B cell (primary cell): ENCODE results near the gene PTGER3. TPM values are rescaled to one million over a fixed set of nuclear protein-coding genes. Genes with fewer than 3 reads are reported as not detected.
A peak's percentile ranks its signal among the peaks of the same experiment; 100 is the strongest.

ENCODE experiments used
- ATAC-seq: fragments of 200-7000 bp; cut with Tn5 transposase; one replicate; pipeline ENCODE4 v1.10.0; 2021; ENCODE audit warnings: low read depth, mild to moderate bottlenecking, moderate number of reproducible peaks, moderate library complexity
- CTCF ChIA-PET: fragments of 350-600 bp; sonication (Branson Sonifier 250); formaldehyde crosslinking; loops from one replicate; lab custom pipeline; 2021; ENCODE audit warnings: antibody characterized with exemption, inconsistent platforms; lab: Charles Lee
- POLR2A ChIA-PET: fragments of 350-600 bp; sonication (Branson Sonifier 250); formaldehyde crosslinking; loops from one replicate; lab custom pipeline; 2021; ENCODE audit warnings: antibody characterized with exemption; lab: Charles Lee
- DNase-seq: peaks from one replicate; pipeline ENCODE4 v3.0.0; 2013
- H2AFZ ChIP-seq: 2 replicates; pipeline ENCODE4 v1.6.1; 2012; ENCODE audit warnings: mild to moderate bottlenecking, low read depth, low read length; ENCODE audit not compliant: insufficient read depth, poor library complexity, severe bottlenecking
- H3K27ac ChIP-seq, 2 donors: 1 replicate in 1 of 2; 2 replicates in 1 of 2; pipeline ENCODE4 v1.5.1; 2012 to 2013; ENCODE audit warnings: low read length in 2 of 2, mild to moderate bottlenecking in 2 of 2, moderate library complexity in 1 of 2
- H3K27me3 ChIP-seq, 4 experiments: fragments of 200-600 bp in 1 of 4; sonication (generic) in 1 of 4; replicated peaks in 1 of 4; 1 replicate in 2 of 4; 2 replicates in 2 of 4; pipeline versions ENCODE4 v1.6.1 to v1.7.0; 2013 to 2016; ENCODE audit warnings: low read length in 3 of 4, mild to moderate bottlenecking in 2 of 4, mixed read lengths in 1 of 4, moderate library complexity in 1 of 4; ENCODE audit not compliant: insufficient read depth in 4 of 4, control insufficient read depth in 3 of 4; ENCODE audit errors: control extremely low read depth in 1 of 4
- H3K36me3 ChIP-seq, 2 experiments: replicated peaks in 1 of 2; 1 replicate in 1 of 2; 2 replicates in 1 of 2; pipeline versions ENCODE4 v1.6.1 to v1.7.1; 2013; ENCODE audit warnings: low read length in 1 of 2; ENCODE audit not compliant: insufficient read depth in 2 of 2, control insufficient read depth in 1 of 2; ENCODE audit errors: control extremely low read depth in 1 of 2, extremely low read depth in 1 of 2
- H3K4me1 ChIP-seq, 2 donors: fragments of 200-600 bp in 1 of 2; sonication (generic) in 1 of 2; 1 replicate in 1 of 2; 2 replicates in 1 of 2; pipeline versions ENCODE4 v1.5.1 to v1.6.1; 2013 to 2017; ENCODE audit warnings: low read length in 2 of 2; ENCODE audit not compliant: control insufficient read depth in 2 of 2, insufficient read depth in 2 of 2
- H3K4me2 ChIP-seq: replicated peaks from 2 replicates; pipeline ENCODE3; 2012; ENCODE audit warnings: mild to moderate bottlenecking, low read depth, low read length; ENCODE audit not compliant: poor library complexity, severe bottlenecking
- H3K4me3 ChIP-seq, 5 experiments: fragments of 200-600 bp in 1 of 5; sonication (generic) in 1 of 5; 1 replicate in 3 of 5; 2 replicates in 2 of 5; pipeline versions ENCODE4 v1.5.1 to v1.7.0; 2011 to 2016; ENCODE audit warnings: low read length in 4 of 5, mild to moderate bottlenecking in 4 of 5, low read depth in 2 of 5, control low read depth in 1 of 5, moderate library complexity in 1 of 5; ENCODE audit not compliant: insufficient read depth in 1 of 5; ENCODE audit errors: control extremely low read depth in 1 of 5, extremely low read depth in 1 of 5
- H3K79me2 ChIP-seq: fragments of 200-600 bp; sonication (generic); one replicate; pipeline ENCODE4 v1.6.0; 2016; ENCODE audit warnings: low read length; ENCODE audit not compliant: control insufficient read depth, insufficient read depth
- H3K9ac ChIP-seq: fragments of 200-600 bp; sonication (generic); 2 replicates; pipeline ENCODE4 v1.6.1; 2017; ENCODE audit warnings: mild to moderate bottlenecking, low read length, moderate library complexity
- H3K9me3 ChIP-seq, 3 donors: one replicate each; pipeline versions ENCODE4 v1.6.1 to v1.7.1; 2013; ENCODE audit warnings: low read length in 2 of 3; ENCODE audit not compliant: control insufficient read depth in 2 of 3, insufficient read depth in 1 of 3; ENCODE audit errors: control extremely low read depth in 1 of 3
- H4K20me1 ChIP-seq: 2 replicates; pipeline ENCODE4 v1.6.0; 2012; ENCODE audit warnings: mild to moderate bottlenecking, low read length; ENCODE audit not compliant: insufficient read depth, control insufficient read depth, poor library complexity, severe bottlenecking
- H3K27ac Mint-ChIP-seq: one replicate; pipeline ENCODE4 v1.8.0; 2021; ENCODE audit warnings: mixed read lengths
- H3K27me3 Mint-ChIP-seq: one replicate; pipeline ENCODE4 v1.8.0; 2021; ENCODE audit warnings: mixed read lengths
- H3K4me1 Mint-ChIP-seq: one replicate; pipeline ENCODE4 v1.8.0; 2021; ENCODE audit warnings: mixed read lengths
- H3K4me3 Mint-ChIP-seq: one replicate; pipeline ENCODE4 v1.8.0; 2021; ENCODE audit warnings: mixed read lengths
- H3K9me3 Mint-ChIP-seq: one replicate; pipeline ENCODE4 v1.8.0; 2022; ENCODE audit warnings: mixed read lengths; ENCODE audit not compliant: insufficient read depth
- CTCF ChIP-seq: fragments of 200-600 bp; IDR thresholded peaks from one replicate; pipeline ENCODE4 v1.8.0; 2022; ENCODE audit warnings: antibody characterized with exemption, mild to moderate bottlenecking
- EZH2 ChIP-seq: IDR thresholded peaks from 2 replicates; pipeline ENCODE4 v1.6.1; 2012; ENCODE audit warnings: borderline replicate concordance, low read depth, mild to moderate bottlenecking, moderate library complexity, low read length; ENCODE audit not compliant: insufficient read depth, poor library complexity, severe bottlenecking
- WGBS: methylation state at CpG from one replicate; pipeline ENCODE4 v1.1.5; 2013; ENCODE audit warnings: missing lambda C conversion rate; ENCODE audit not compliant: insufficient coverage; 5-methylcytosine and 5-hydroxymethylcytosine counted together
- intact Hi-C: fragments of 100-400 bp; cut with micrococcal nuclease; formaldehyde crosslinking; loops from one replicate; pipeline ENCODE4 v1.10.0; 2022
- polyA plus RNA-seq: library from polyadenylated mRNA; depleted of rRNA; stranded (reverse); fragments of >200 nt; gene quantifications from 2 replicates; pipeline ENCODE4 v1.2.3, GENCODE V29; 2012
- total RNA-seq, 2 donors: library from RNA; stranded (reverse); fragments of 120-200 nt in 1 of 2; gene quantifications; 1 replicate in 1 of 2; 2 replicates in 1 of 2; pipeline versions ENCODE4 v1.2.3 to v1.2.4, GENCODE V29; 2013 to 2022

The PTGER3 gene
- total and polyA plus RNA-seq, 2 donors (not counting 1 experiment from before 2014, with no cell fraction given), result 0.27 TPM; not detected in 1

- intact Hi-C loops, result loop anchor here (5.0 kb wide), 1 partner anchor 33 kb away; the partner anchor contains the start of gene PTGER3
- ATAC-seq, result peak; percentile 3
These were observed 32.7 kb upstream of the PTGER3 start for GRCh38 chr1:71080230-71080738.

More at GRCh38 chr1:71080230-71080738, 32.7 kb upstream of the PTGER3 start:
- peak overlapping the region; percentile 86 for H2AFZ ChIP-seq
- ChIA-PET CTCF (interaction anchor here (1.2 to 1.8 kb wide), 5 partner anchors 14 to 875 kb away, joined by 3 to 11 read pairs (median 5); partner anchors contain the start of genes CTH and LRRC40), POLR2A (interaction anchor here (1.5 kb wide), 1 partner anchor 875 kb away, joined by 11 read pairs; the partner anchor contains the start of gene LRRC40)
- Mint-ChIP-seq H3K27me3 (peaks cover 22% of the 10 kb centered on the region), H3K4me1 (peaks cover 25% of the 10 kb centered on the region), H3K4me3 (peak overlapping the region; percentile 89), H3K27ac (peak overlapping the region; percentile 100), H3K9me3 (peaks cover 2% of the 10 kb centered on the region)
- peaks cover 8 to 14% of the 10 kb centered on the region in 2 donors for H3K4me1 ChIP-seq
- H3K27ac ChIP-seq, result peak overlapping the region; percentile 92 to 98
- H3K79me2 ChIP-seq, result peaks cover 43% of the 10 kb centered on the region
- H3K4me3 ChIP-seq, result peak overlapping the region; percentile 84 to 99 (median 91)
- peak overlapping the region; percentile 72 for H3K4me2 ChIP-seq
- H3K9ac ChIP-seq, result peak overlapping the region; percentile 97
- H3K27me3 ChIP-seq, result peaks cover 0 to 13% (median 4%) of the 10 kb centered on the region in 4 experiments
- H3K9me3 ChIP-seq, result peaks cover 0 to 4% (median 1%) of the 10 kb centered on the region in 3 donors
- H4K20me1 ChIP-seq, result peaks cover 9% of the 10 kb centered on the region
- H3K36me3 ChIP-seq, result peaks cover 11 to 32% of the 10 kb centered on the region in 2 experiments
- TF ChIP-seq EZH2 (no peak), CTCF (no peak)
- DNase-seq, result no peak
- 5% methylated on average over 10 of the region's 17 CpGs for WGBS
